Nephron (organoid): ENCODE data around the gene SAMD4B.

Experiments used
- H3K27ac Mint-ChIP-seq, 3 experiments: 2 replicates each; pipeline ENCODE4 v1.8.0; 2020; ENCODE audit warnings: mixed read lengths in 3 of 3, mild to moderate bottlenecking in 2 of 3, moderate library complexity in 1 of 3
- H3K27me3 Mint-ChIP-seq: 2 replicates; pipeline ENCODE4 v1.8.0; 2021; ENCODE audit warnings: low read depth, mild to moderate bottlenecking, moderate library complexity, mixed read lengths
- H3K36me3 Mint-ChIP-seq: 2 replicates; pipeline ENCODE4 v1.8.0; 2020; ENCODE audit warnings: low read depth, mixed read lengths
- H3K4me1 Mint-ChIP-seq: 2 replicates; pipeline ENCODE4 v1.8.0; 2020; ENCODE audit warnings: mixed read lengths
- H3K4me3 Mint-ChIP-seq, 3 experiments: 2 replicates each; pipeline ENCODE4 v1.8.0; 2020; ENCODE audit warnings: mild to moderate bottlenecking in 3 of 3, mixed read lengths in 3 of 3, moderate library complexity in 2 of 3
- H3K9me3 Mint-ChIP-seq: 2 replicates; pipeline ENCODE4 v1.8.0; 2020; ENCODE audit warnings: mixed read lengths
- TF ChIP-seq, protein P1 (sequence below), 3 experiments: fragments of 200-600 bp; sonication (generic); IDR thresholded peaks; one replicate each; pipeline ENCODE4 v1.5.0; 2021; ENCODE audit warnings: antibody characterized with exemption in 3 of 3; ENCODE audit not compliant: unreplicated experiment in 3 of 3

Gene SAMD4B

GRCh38 chr19:39401549-39402345, 59.5 kb downstream of the SAMD4B start:
- no peaks in the 10 kb centered on the region for H3K27me3 Mint-ChIP-seq
- H3K9me3 Mint-ChIP-seq: no peaks in the 10 kb centered on the region
- peaks cover 28% of the 10 kb centered on the region for H3K4me1 Mint-ChIP-seq
- peak overlapping the region; percentile 89 to 91 (median 90) for H3K4me3 Mint-ChIP-seq
- TF ChIP-seq, protein P1, sequence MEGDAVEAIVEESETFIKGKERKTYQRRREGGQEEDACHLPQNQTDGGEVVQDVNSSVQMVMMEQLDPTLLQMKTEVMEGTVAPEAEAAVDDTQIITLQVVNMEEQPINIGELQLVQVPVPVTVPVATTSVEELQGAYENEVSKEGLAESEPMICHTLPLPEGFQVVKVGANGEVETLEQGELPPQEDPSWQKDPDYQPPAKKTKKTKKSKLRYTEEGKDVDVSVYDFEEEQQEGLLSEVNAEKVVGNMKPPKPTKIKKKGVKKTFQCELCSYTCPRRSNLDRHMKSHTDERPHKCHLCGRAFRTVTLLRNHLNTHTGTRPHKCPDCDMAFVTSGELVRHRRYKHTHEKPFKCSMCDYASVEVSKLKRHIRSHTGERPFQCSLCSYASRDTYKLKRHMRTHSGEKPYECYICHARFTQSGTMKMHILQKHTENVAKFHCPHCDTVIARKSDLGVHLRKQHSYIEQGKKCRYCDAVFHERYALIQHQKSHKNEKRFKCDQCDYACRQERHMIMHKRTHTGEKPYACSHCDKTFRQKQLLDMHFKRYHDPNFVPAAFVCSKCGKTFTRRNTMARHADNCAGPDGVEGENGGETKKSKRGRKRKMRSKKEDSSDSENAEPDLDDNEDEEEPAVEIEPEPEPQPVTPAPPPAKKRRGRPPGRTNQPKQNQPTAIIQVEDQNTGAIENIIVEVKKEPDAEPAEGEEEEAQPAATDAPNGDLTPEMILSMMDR (IDR thresholded peaks at IDR 0.05; ENCODE audit: unreplicated experiment in 3 of 3): no peak
- H3K27ac Mint-ChIP-seq: peak overlapping the region; percentile 97 to 98 (median 98)
- H3K36me3 Mint-ChIP-seq: peaks cover 8% of the 10 kb centered on the region

DNA sequence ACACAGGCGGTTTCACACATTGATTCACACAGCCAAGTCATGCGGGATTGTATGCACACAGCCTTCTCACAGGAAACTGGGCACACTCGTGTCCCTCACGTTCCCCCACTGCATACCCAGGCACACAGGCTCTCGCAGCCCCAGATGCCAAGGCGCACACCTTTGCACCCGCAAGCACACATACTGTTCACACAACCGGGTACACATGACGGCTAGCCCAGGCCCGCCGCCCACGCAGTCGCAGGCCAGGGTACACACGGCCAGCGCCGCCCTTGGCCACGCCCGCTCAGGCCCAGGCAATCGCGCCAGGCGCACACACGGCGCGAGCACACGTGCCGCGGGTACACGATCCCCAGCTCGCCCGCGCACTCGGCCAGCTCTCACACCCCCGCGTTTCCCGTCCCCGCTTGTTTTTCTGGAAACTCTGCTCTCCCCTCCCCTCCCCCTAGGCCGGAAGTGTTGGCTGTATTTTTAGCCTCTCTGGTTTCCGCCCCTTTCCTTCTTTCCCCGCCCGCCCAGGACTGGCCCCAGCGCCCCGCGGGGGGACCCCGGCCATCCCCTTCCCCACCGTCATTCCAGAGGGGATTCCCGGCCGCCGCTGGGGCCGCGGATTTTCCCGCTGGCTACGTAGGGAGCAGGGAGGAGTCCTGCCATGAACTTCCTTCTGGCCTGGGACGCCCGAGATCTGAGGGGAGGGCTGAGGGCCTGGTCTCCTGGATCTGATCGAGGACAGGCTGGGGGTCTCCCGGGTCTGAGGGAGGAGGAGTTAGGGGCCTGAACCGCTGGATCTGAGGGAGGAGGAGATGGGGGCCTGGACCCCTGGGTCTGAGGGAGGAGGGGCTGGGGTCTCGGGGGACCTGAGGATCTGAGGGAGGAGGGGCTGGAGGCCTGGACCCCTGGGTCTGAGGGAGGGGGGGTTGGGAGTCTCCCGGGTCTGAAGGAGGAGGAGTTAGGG, 60.4 kb downstream of the SAMD4B start:
- Mint-ChIP-seq H3K27me3 (no peaks in the 10 kb centered on the region), H3K4me1 (peaks cover 28% of the 10 kb centered on the region), H3K4me3 (peak overlapping the region; percentile 89 to 91 (median 90)), H3K27ac (peak overlapping the region; percentile 97 to 98 (median 98)), H3K9me3 (no peaks in the 10 kb centered on the region), H3K36me3 (peaks cover 8% of the 10 kb centered on the region)
- TF ChIP-seq, protein P1 (IDR thresholded peaks at IDR 0.05; ENCODE audit: unreplicated experiment in 3 of 3): no peak

GRCh38 chr19:39403331-39404312, 61.4 kb downstream of the SAMD4B start:
- peaks cover 4% of the 10 kb centered on the region for H3K36me3 Mint-ChIP-seq
- peaks cover 30% of the 10 kb centered on the region for H3K4me1 Mint-ChIP-seq
- peak overlapping the region; percentile 89 to 91 (median 90) for H3K4me3 Mint-ChIP-seq
- H3K27ac Mint-ChIP-seq: peak overlapping the region; percentile 94 to 98 (median 97)
- TF ChIP-seq, protein P1 (IDR thresholded peaks at IDR 0.05; ENCODE audit: unreplicated experiment in 3 of 3): no peak
- H3K27me3 Mint-ChIP-seq: no peaks in the 10 kb centered on the region
- no peaks in the 10 kb centered on the region for H3K9me3 Mint-ChIP-seq

DNA sequence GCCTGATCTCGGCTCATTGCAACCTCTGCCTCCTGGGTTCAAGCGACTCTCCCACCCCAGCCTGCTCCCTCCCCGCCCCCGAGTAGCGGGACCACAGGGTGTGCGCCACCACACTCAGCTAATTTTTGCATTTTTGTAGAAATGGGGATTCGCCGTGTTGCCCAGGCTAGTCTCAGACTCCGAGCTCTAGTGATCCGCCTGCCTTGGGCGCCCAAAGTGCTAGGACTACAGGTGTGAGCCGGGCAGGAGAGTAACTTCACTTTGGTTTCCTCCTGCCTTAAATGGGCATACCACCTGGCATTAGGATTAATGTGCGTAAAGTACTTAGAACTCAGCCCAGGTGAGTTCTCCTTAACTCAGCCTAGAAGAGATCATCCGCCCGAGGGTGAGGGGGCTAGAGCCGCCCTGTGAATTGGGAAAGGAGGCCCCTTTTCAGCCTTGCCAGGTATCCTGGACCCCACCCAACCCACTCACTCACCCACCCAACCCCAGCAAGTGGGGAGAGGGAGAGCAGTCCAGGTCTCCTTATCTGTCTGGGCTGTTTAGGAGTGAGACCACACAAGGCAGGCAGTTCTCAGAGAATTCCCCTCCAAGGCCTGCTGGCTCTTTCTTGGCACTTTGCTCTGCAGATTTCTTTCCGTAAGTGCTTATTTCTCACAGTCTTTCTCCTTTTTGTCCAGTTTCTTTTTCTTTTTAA, 63.2 kb downstream of the SAMD4B start:
- Mint-ChIP-seq H3K27ac (peak overlapping the region; percentile 40 to 97 (median 82)), H3K4me1 (peaks cover 35% of the 10 kb centered on the region), H3K27me3 (no peaks in the 10 kb centered on the region), H3K9me3 (no peaks in the 10 kb centered on the region), H3K4me3 (peak overlapping the region; percentile 79 to 92 (median 88)), H3K36me3 (no peaks in the 10 kb centered on the region)
- TF ChIP-seq, protein P1 (IDR thresholded peaks at IDR 0.05; ENCODE audit: unreplicated experiment in 3 of 3): no peak
